Upper lobe of left lung (tissue), 4 donors: ENCODE measurements around the gene PLXNA2.

Experiments
- POLR2AphosphoS5 ChIP-seq, 2 donors: sonication (generic); formaldehyde crosslinking; IDR thresholded peaks; one replicate each; pipeline ENCODE4 v1.5.1; 2017; ENCODE audit warnings: antibody characterized with exemption in 2 of 2
- TF ChIP-seq, protein P1 (sequence below), 6 experiments: fragments of 450-650 bp in 4 of 6; fragments of 200-600 bp in 2 of 6; sonication (generic) in 2 of 6; IDR thresholded peaks; one replicate each; pipeline ENCODE4 v1.5.1; 2016 to 2019; ENCODE audit warnings: antibody characterized with exemption in 6 of 6

DNA sequence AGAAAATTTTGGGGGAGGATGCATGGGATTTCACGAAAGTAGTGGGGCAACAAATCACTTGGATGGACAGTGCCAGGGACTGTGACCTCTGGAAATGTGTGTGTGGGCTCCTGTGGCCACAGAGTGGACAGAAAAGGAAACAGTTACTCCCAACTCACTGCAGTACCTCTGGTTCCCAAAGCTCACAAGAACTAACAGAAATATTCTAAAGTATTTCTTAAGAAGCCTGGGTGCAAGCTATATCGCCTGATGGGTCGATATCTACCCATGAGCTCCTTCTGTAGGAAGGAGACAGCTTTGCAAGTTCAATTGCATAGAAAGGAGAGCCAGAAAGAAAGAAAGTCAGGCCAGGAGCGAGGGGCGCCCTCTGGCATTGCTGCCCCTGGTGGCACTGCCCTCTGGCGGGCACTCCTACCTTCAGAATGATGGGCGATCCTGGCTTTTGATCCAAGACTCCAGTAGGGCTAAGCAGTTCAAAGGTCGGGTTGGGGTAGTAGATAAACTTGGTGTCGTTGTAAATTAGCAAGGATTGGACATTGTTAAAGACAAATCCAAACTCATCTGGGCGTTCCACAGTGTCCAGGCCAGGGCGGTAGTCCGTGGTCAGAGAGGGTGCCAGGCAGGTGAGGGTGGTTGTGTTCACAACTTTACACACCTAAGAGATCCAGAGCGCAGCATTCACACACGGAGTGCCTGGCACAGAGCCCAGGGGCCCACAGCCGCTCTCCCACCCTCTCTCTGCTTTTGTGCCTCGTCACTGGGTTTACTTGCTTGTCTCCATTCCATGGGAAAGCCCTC, 198.5 kb downstream of the PLXNA2 start:
- TF ChIP-seq, protein P1, sequence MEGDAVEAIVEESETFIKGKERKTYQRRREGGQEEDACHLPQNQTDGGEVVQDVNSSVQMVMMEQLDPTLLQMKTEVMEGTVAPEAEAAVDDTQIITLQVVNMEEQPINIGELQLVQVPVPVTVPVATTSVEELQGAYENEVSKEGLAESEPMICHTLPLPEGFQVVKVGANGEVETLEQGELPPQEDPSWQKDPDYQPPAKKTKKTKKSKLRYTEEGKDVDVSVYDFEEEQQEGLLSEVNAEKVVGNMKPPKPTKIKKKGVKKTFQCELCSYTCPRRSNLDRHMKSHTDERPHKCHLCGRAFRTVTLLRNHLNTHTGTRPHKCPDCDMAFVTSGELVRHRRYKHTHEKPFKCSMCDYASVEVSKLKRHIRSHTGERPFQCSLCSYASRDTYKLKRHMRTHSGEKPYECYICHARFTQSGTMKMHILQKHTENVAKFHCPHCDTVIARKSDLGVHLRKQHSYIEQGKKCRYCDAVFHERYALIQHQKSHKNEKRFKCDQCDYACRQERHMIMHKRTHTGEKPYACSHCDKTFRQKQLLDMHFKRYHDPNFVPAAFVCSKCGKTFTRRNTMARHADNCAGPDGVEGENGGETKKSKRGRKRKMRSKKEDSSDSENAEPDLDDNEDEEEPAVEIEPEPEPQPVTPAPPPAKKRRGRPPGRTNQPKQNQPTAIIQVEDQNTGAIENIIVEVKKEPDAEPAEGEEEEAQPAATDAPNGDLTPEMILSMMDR (IDR thresholded peaks at IDR 0.05): no peak
- TF ChIP-seq POLR2AphosphoS5 (IDR thresholded peaks at IDR 0.05): no peak
